ENCODE results near the gene DGLUCY. TPM values are rescaled to one million over a fixed set of nuclear protein-coding genes. Genes with fewer than 3 reads are reported as not detected.

Gene DGLUCY
- total and polyA plus RNA-seq, 2 of the 13 experiments (the other 11 are each of a cell fraction or from before 2014, with no cell fraction given), result 14.8 to 36.3 TPM

DNA sequence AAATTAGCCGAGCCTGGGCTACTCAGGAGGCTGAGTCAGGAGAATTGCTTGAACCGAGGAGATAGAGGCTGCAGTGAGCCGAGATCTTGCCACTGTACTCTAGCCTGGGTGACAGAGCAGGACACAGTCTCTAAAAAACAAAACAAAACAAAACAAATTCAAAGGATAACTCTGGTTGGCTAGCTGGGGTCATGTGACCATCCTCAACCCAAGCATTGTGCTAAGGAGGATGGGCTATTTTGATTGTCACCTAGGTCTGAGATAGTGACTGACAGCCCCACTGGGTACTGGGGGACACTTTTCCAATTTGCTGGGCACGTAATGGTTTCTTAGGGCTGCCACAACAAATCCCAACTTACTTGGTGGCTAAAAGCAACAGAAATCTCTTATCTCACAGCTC lies 11.9 kb downstream of the DGLUCY start:
- ChIA-PET POLR2A (interaction anchor here (1.1 kb wide), 1 partner anchor 12 kb away, joined by 3 read pairs; the partner anchor contains the start of gene DGLUCY), CTCF (ENCODE audit: low intra/inter-chr PET ratio, low total read pairs) (no interaction called here)
- no peak overlapping the region for H3K9ac ChIP-seq (ENCODE audit: insufficient read depth, low read depth, low read length)
- no peak overlapping the region for H3K4me3 ChIP-seq (replicated peaks in 1 of 3; ENCODE audit: insufficient read depth in 1 of 3, low read depth in 2 of 3, low read length in 3 of 3)
- peaks cover 1% of the 10 kb centered on the region for H3K79me2 ChIP-seq (ENCODE audit: insufficient read depth, low read length)
- H3K27ac ChIP-seq (ENCODE audit: extremely low read length, insufficient read depth, low read length), result no peak overlapping the region
- H3K27me3 ChIP-seq (ENCODE audit: control insufficient read depth in 1 of 2, insufficient read depth in 2 of 2, low read length in 2 of 2), result no peaks in the 10 kb centered on the region
- peaks cover 2 to 10% of the 10 kb centered on the region in 2 experiments; a peak in 3 of 5 replicates for H3K36me3 ChIP-seq (replicated peaks in 1 of 2; ENCODE audit: control insufficient read depth in 1 of 2, insufficient read depth in 2 of 2, low read length in 2 of 2)
- no peaks in the 10 kb centered on the region for H4K20me1 ChIP-seq (ENCODE audit: insufficient read depth, low read length)
- no peak for TF ChIP-seq ZNF30 (CRISPR knock-in tag; IDR thresholded peaks at IDR 0.05)
- 98% methylated on average over 3 of the region's 4 CpGs for WGBS (ENCODE audit: low lambda C conversion rate)
- in situ Hi-C loops (cut with HindIII; ENCODE audit: extremely low pct_ligation_motif_present, low pct_unique_long_range_greater_than_20kb) (no loop called here), intact Hi-C loops (cut with micrococcal nuclease; ENCODE audit: unreplicated experiment) (no loop called here)
- DNase-seq (ENCODE audit: low spot score) (no peak), ATAC-seq (no peak), FAIRE-seq (no peak)
- H3K4me2 ChIP-seq (ENCODE audit: low read depth, low read length), result no peak overlapping the region
- H3K9me3 ChIP-seq (ENCODE audit: low read length), result no peaks in the 10 kb centered on the region
- H2AFZ ChIP-seq (ENCODE audit: low read length), result no peak overlapping the region
- BruUV-seq (replicated peaks), result no TSS peak
- peaks cover 27% of the 10 kb centered on the region for H3K4me1 ChIP-seq (ENCODE audit: insufficient read depth, low read length)

DNA sequence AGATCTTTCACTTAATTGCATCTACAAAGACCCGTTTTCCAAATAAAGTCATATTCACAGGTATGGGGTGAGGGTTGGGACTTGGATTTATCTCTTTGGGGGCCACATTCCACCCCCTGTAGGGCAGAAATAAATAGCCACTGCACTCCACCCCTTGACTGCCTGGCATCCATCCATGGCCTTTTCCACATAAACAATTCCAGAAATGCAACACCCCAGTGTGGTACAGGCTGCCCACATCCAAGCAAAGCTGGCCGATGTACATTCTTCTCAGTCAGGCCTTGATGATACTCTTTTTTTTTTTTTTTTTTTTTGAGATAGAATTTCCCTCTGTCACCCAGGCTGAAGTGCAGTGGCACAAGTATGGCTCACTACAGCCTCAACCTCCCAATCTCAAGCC lies 12.9 kb downstream of the DGLUCY start:
- Histone ChIP-seq H2AFZ (ENCODE audit: low read length) (no peak overlapping the region), H3K9ac (ENCODE audit: insufficient read depth, low read depth, low read length) (no peak overlapping the region), H3K27ac (ENCODE audit: extremely low read length, insufficient read depth, low read length) (no peak overlapping the region), H3K36me3 (replicated peaks in 1 of 2; ENCODE audit: control insufficient read depth in 1 of 2, insufficient read depth in 2 of 2, low read length in 2 of 2) (peaks cover 2 to 16% of the 10 kb centered on the region in 2 experiments; a peak in 3 of 5 replicates), H4K20me1 (ENCODE audit: insufficient read depth, low read length) (no peaks in the 10 kb centered on the region), H3K9me3 (ENCODE audit: low read length) (no peaks in the 10 kb centered on the region), H3K79me2 (ENCODE audit: insufficient read depth, low read length) (no peaks in the 10 kb centered on the region), H3K4me3 (replicated peaks in 1 of 3; ENCODE audit: insufficient read depth in 1 of 3, low read depth in 2 of 3, low read length in 3 of 3) (no peak overlapping the region), H3K27me3 (ENCODE audit: control insufficient read depth in 1 of 2, insufficient read depth in 2 of 2, low read length in 2 of 2) (no peaks in the 10 kb centered on the region), H3K4me2 (ENCODE audit: low read depth, low read length) (no peak overlapping the region), H3K4me1 (ENCODE audit: insufficient read depth, low read length) (peaks cover 27% of the 10 kb centered on the region)
- 100% methylated on average over 2 of the region's 2 CpGs for WGBS (ENCODE audit: low lambda C conversion rate)
- intact Hi-C loops (cut with micrococcal nuclease; ENCODE audit: unreplicated experiment) (no loop called here), in situ Hi-C loops (cut with HindIII; ENCODE audit: extremely low pct_ligation_motif_present, low pct_unique_long_range_greater_than_20kb) (no loop called here)
- CTCF ChIA-PET (ENCODE audit: low intra/inter-chr PET ratio, low total read pairs), result no interaction called here
- no peak for FAIRE-seq
- no peak for DNase-seq (ENCODE audit: low spot score)
- no peak for TF ChIP-seq ISL2 (CRISPR knock-in tag; IDR thresholded peaks at IDR 0.05)
- TF ChIP-seq LCORL (IDR thresholded peaks at IDR 0.05), result no peak
- no peak for TF ChIP-seq LCORL (CRISPR knock-in tag; IDR thresholded peaks at IDR 0.05)
- TF ChIP-seq GABPB1 (CRISPR knock-in tag; IDR thresholded peaks at IDR 0.05), result no peak
- TF ChIP-seq ATF7-NPFF (CRISPR knock-in tag; IDR thresholded peaks at IDR 0.05; ENCODE audit: low read depth), result no peak
- ATAC-seq, result no peak
- no TSS peak for BruUV-seq (replicated peaks)
- POLR2A ChIA-PET, result interaction anchor here (1.1 kb wide), 1 partner anchor 13 kb away, joined by 3 read pairs; the partner anchor contains the start of gene DGLUCY

All from HepG2 (cell line).